ENCODE measurements around the gene ACTL7B. TPM values are rescaled to one million over a fixed set of nuclear protein-coding genes. Genes with fewer than 3 reads are reported as not detected.

The ACTL7B gene
- total and polyA plus RNA-seq, 8 donors, result not detected

DNA sequence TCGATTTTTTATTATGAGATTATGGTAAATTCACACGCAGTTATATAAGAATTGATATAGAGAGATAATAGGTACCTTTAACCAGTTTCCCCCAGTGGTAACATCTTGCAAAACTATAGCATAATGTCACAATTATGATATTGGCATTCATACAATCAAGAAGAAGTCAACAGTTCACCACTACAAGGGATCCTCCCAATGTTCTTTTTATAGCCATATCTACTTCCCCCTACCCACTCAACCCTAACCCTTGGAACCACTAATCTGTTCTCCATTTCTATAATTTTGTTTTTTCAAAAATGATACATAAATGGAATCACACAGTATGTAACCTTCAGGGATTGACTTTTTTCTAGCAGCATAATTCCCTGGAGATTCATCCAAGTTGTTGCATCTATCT, 9.8 kb downstream of the ACTL7B start:
- Histone ChIP-seq H3K36me3 (no peaks in the 10 kb centered on the region), H3K9me3 (no peaks in the 10 kb centered on the region), H3K27ac (no peak overlapping the region), H3K4me1 (no peaks in the 10 kb centered on the region), H3K4me3 (no peak overlapping the region), H3K27me3 (no peaks in the 10 kb centered on the region)
- FAIRE-seq (no peak), ATAC-seq (no peak), DNase-seq (no peak)
- WGBS, 2 donors, result 68 to 77% methylated on average over 2 of the region's 2 CpGs
- intact Hi-C loops (cut with DNase I), result no loop called here
- TF ChIP-seq CTCF (IDR thresholded peaks at IDR 0.05), result no peak

GRCh38 chr9:108845507-108845906, 10.3 kb downstream of the ACTL7B start:
- Histone ChIP-seq H3K4me1 (no peaks in the 10 kb centered on the region), H3K4me3 (no peak overlapping the region), H3K27ac (no peak overlapping the region), H3K36me3 (no peaks in the 10 kb centered on the region), H3K9me3 (no peaks in the 10 kb centered on the region), H3K27me3 (no peaks in the 10 kb centered on the region)
- no peak for DNase-seq
- no peak for FAIRE-seq
- intact Hi-C loops (cut with DNase I), result no loop called here
- no peak for ATAC-seq
- whole genome bisulfite sequencing, 2 donors, result 78 to 82% methylated on average over 5 of the region's 5 CpGs
- TF ChIP-seq CTCF (IDR thresholded peaks at IDR 0.05), result no peak

DNA sequence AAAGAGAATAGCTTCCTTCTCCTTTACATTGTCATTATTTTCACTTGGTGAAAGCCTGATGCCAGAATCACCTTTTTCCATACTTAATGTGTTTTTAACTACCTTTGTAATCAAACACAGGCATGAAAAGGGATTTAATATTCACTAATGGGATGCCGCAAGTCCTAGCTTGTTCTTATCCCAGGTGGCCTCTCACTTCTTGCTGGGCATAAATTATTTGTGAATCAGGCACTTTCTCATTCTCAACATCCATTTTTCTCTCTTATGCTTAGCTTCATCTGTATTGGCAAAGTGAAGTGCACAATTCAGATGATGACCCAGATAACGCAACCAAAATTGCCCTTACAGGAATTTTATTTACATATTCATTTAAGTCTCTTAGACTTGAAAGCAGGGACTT, 10.9 kb downstream of the ACTL7B start:
- no peak for TF ChIP-seq CTCF (IDR thresholded peaks at IDR 0.05)
- Histone ChIP-seq H3K27me3 (no peaks in the 10 kb centered on the region), H3K27ac (no peak overlapping the region), H3K36me3 (no peaks in the 10 kb centered on the region), H3K4me1 (no peaks in the 10 kb centered on the region), H3K4me3 (no peak overlapping the region), H3K9me3 (no peaks in the 10 kb centered on the region)
- DNase-seq, result no peak
- FAIRE-seq, result no peak
- 70 to 80% methylated on average over 2 of the region's 2 CpGs for WGBS, 2 donors
- ATAC-seq, result no peak
- intact Hi-C loops (cut with DNase I), result no loop called here

- ATAC-seq (no peak), FAIRE-seq (no peak)
Measured at GRCh38 chr9:108844391-108844790, 11.4 kb downstream of the ACTL7B start.

More at GRCh38 chr9:108844391-108844790, 11.4 kb downstream of the ACTL7B start:
- Histone ChIP-seq H3K27ac (no peak overlapping the region), H3K36me3 (no peaks in the 10 kb centered on the region), H3K9me3 (no peaks in the 10 kb centered on the region), H3K27me3 (no peaks in the 10 kb centered on the region), H3K4me3 (no peak overlapping the region), H3K4me1 (no peaks in the 10 kb centered on the region)
- WGBS, 2 donors, result 52 to 55% methylated on average over 2 of the region's 2 CpGs
- DNase-seq, result no peak
- no peak for TF ChIP-seq CTCF (IDR thresholded peaks at IDR 0.05)
- intact Hi-C loops (cut with DNase I), result no loop called here
